IMR-90 (cell line): ENCODE results near the gene LCA5L. TPM values are rescaled to one million over a fixed set of nuclear protein-coding genes. Genes with fewer than 3 reads are reported as not detected.

Experiments
- ATAC-seq: fragments of 200-7000 bp; cut with Tn5 transposase; 2 replicates; pipeline ENCODE4 v1.9.1; 2020; ENCODE audit warnings: low read depth, mild to moderate bottlenecking, moderate library complexity
- BruUV-seq: library from RNA; stranded (reverse); fragments of 400-500 nt; replicated peaks from 2 replicates; lab custom pipeline; 2021; lab: Mats Ljungman, UMichigan
- CTCF ChIA-PET: fragments of 300-600 bp; formaldehyde crosslinking; extraction: SDS; loops from one replicate; lab custom pipeline; 2021; ENCODE audit warnings: antibody characterized with exemption; lab: Yijun Ruan, JAX
- POLR2A ChIA-PET: fragments of 300-600 bp; sonication (Branson Sonifier 250); formaldehyde crosslinking; loops from one replicate; lab custom pipeline; 2022; ENCODE audit warnings: antibody characterized with exemption; ENCODE audit not compliant: unreplicated experiment; lab: Charles Lee
- DNase-seq: peaks from one replicate; pipeline ENCODE4 v3.0.0; 2013
- H2AFZ ChIP-seq: replicated peaks from 2 replicates; pipeline ENCODE3; 2013; ENCODE audit warnings: low read length, mild to moderate bottlenecking; ENCODE audit not compliant: poor library complexity
- H2AK5ac ChIP-seq: 2 replicates; pipeline ENCODE4 v1.6.1; 2013; ENCODE audit warnings: low read depth, low read length, inconsistent platforms
- H2AK9ac ChIP-seq: replicated peaks from 2 replicates; pipeline ENCODE3; 2013; ENCODE audit warnings: mild to moderate bottlenecking, low read depth, low read length, moderate library complexity; ENCODE audit not compliant: poor library complexity
- H2BK120ac ChIP-seq: 2 replicates; pipeline ENCODE4 v1.6.1; 2013; ENCODE audit warnings: low read depth, low read length, inconsistent platforms
- H2BK15ac ChIP-seq: 3 replicates; pipeline ENCODE4 v1.6.1; 2013; ENCODE audit warnings: low read depth, low read length, inconsistent platforms
- H2BK20ac ChIP-seq: 2 replicates; pipeline ENCODE4 v1.6.1; 2013; ENCODE audit warnings: low read depth, mild to moderate bottlenecking, inconsistent platforms, low read length, moderate library complexity
- H2BK5ac ChIP-seq: 2 replicates; pipeline ENCODE4 v1.6.1; 2013; ENCODE audit warnings: mild to moderate bottlenecking, low read depth, low read length, inconsistent platforms; ENCODE audit not compliant: poor library complexity, severe bottlenecking
- H3K14ac ChIP-seq: replicated peaks from 2 replicates; pipeline ENCODE4 v1.6.1; 2013; ENCODE audit warnings: low read depth, low read length, inconsistent platforms
- H3K18ac ChIP-seq: 2 replicates; pipeline ENCODE4 v1.6.1; 2013; ENCODE audit warnings: low read depth, low read length, control low read depth
- H3K23ac ChIP-seq: 2 replicates; pipeline ENCODE4 v1.6.1; 2013; ENCODE audit warnings: low read depth, low read length, inconsistent platforms
- H3K27ac ChIP-seq: 2 replicates; pipeline ENCODE4 v1.5.1; 2013; ENCODE audit warnings: mild to moderate bottlenecking, control low read depth, low read length; ENCODE audit not compliant: insufficient read depth
- H3K27me3 ChIP-seq: 2 replicates; pipeline ENCODE4 v1.6.1; 2013; ENCODE audit warnings: low read length; ENCODE audit not compliant: control insufficient read depth, insufficient read depth
- H3K36me3 ChIP-seq: 2 replicates; pipeline ENCODE4 v1.6.1; 2013; ENCODE audit warnings: low read length, mixed read lengths; ENCODE audit not compliant: control insufficient read depth, insufficient read depth
- H3K4ac ChIP-seq: 2 replicates; pipeline ENCODE4 v1.6.1; 2013; ENCODE audit warnings: low read depth, low read length, inconsistent platforms
- H3K4me1 ChIP-seq: 2 replicates; pipeline ENCODE4 v1.6.1; 2013; ENCODE audit warnings: low read length, mixed read lengths; ENCODE audit not compliant: control insufficient read depth, insufficient read depth
- H3K4me2 ChIP-seq: 2 replicates; pipeline ENCODE4 v1.6.1; 2013; ENCODE audit warnings: low read depth, mild to moderate bottlenecking, control low read depth, low read length, moderate library complexity
- H3K4me3 ChIP-seq: 2 replicates; pipeline ENCODE4 v1.5.1; 2013; ENCODE audit warnings: low read depth, mild to moderate bottlenecking, control low read depth, low read length, moderate library complexity; ENCODE audit not compliant: insufficient read depth
- H3K56ac ChIP-seq: 2 replicates; pipeline ENCODE4 v1.6.1; 2013; ENCODE audit warnings: low read length, inconsistent platforms; ENCODE audit not compliant: insufficient read depth; ENCODE audit errors: extremely low read depth
- H3K79me1 ChIP-seq, 2 experiments: 2 replicates each; pipeline ENCODE4 v1.6.1; 2013; ENCODE audit warnings: low read length in 2 of 2, inconsistent platforms in 1 of 2, low read depth in 1 of 2
- H3K9ac ChIP-seq: 2 replicates; pipeline ENCODE4 v1.6.1; 2013; ENCODE audit warnings: low read depth, low read length, control low read depth
- H3K9me1 ChIP-seq: 2 replicates; pipeline ENCODE4 v1.6.1; 2013; ENCODE audit warnings: low read length, inconsistent platforms; ENCODE audit not compliant: insufficient read depth
- H3K9me3 ChIP-seq: 2 replicates; pipeline ENCODE4 v1.6.1; 2013; ENCODE audit warnings: low read length; ENCODE audit not compliant: control insufficient read depth, insufficient read depth
- H4K20me1 ChIP-seq: 2 replicates; pipeline ENCODE4 v1.6.1; 2013; ENCODE audit warnings: low read length, inconsistent platforms; ENCODE audit not compliant: insufficient read depth
- H4K5ac ChIP-seq: 2 replicates; pipeline ENCODE4 v1.6.1; 2013; ENCODE audit warnings: mild to moderate bottlenecking, low read depth, low read length, control low read depth
- H4K8ac ChIP-seq, 2 experiments: 2 replicates each; pipeline ENCODE4 v1.6.1; 2013; ENCODE audit warnings: low read depth in 2 of 2, low read length in 2 of 2, control low read depth in 1 of 2, inconsistent platforms in 1 of 2
- H4K91ac ChIP-seq: 2 replicates; pipeline ENCODE4 v1.6.1; 2013; ENCODE audit warnings: low read depth, low read length, inconsistent platforms; ENCODE audit not compliant: insufficient read depth
- BHLHE40 ChIP-seq: fragments of 150-350 bp; IDR thresholded peaks from 2 replicates; pipeline ENCODE4 v1.6.1; 2016; ENCODE audit warnings: mild to moderate bottlenecking, low read depth, low read length
- FOS ChIP-seq: fragments of 150-350 bp; IDR thresholded peaks from 2 replicates; pipeline ENCODE4 v1.6.1; 2016; ENCODE audit warnings: low read depth, low read length
- MAFK ChIP-seq: IDR thresholded peaks from 2 replicates; pipeline ENCODE4 v1.6.1; 2012; ENCODE audit warnings: low read depth, low read length, improper control_type of control experiment
- MAZ ChIP-seq: IDR thresholded peaks from 2 replicates; pipeline ENCODE4 v1.6.1; 2012; ENCODE audit warnings: low read depth, mild to moderate bottlenecking, low read length, improper control_type of control experiment, moderate library complexity, borderline replicate concordance
- NFE2L2 ChIP-seq: fragments of 150-350 bp; IDR thresholded peaks from 2 replicates; pipeline ENCODE4 v1.6.1; 2016; ENCODE audit warnings: low read depth, mild to moderate bottlenecking, low read length
- RCOR1 ChIP-seq: IDR thresholded peaks from 2 replicates; pipeline ENCODE4 v1.6.1; 2012; ENCODE audit warnings: mild to moderate bottlenecking, low read length, improper control_type of control experiment; ENCODE audit not compliant: insufficient replicate concordance
- RFX5 ChIP-seq: IDR thresholded peaks from 2 replicates; pipeline ENCODE4 v1.8.0; 2012; ENCODE audit warnings: low read depth, mild to moderate bottlenecking, low read length, moderate library complexity
- SMC3 ChIP-seq: fragments of 150-350 bp; IDR thresholded peaks from 2 replicates; pipeline ENCODE4 v1.6.1; 2016; ENCODE audit warnings: low read depth, mild to moderate bottlenecking, antibody characterized with exemption, low read length, moderate library complexity
- USF2 ChIP-seq: fragments of 150-350 bp; IDR thresholded peaks from 2 replicates; pipeline ENCODE4 v1.6.1; 2017; ENCODE audit warnings: mild to moderate bottlenecking, antibody characterized with exemption, low read length, low read depth
- WGBS, 2 experiments: methylation state at CpG; one replicate each; pipeline versions ENCODE4 v1.1.5 to v1.1.7; 2013; ENCODE audit warnings: missing lambda C conversion rate in 2 of 2; ENCODE audit not compliant: insufficient read length in 1 of 2; ENCODE audit errors: extremely low coverage in 2 of 2; 5-methylcytosine and 5-hydroxymethylcytosine counted together
- dilution Hi-C: fragments of 300-500 bp; cut with HindIII; formaldehyde crosslinking; loops from one replicate; pipeline ENCODE4 v1.14.3; 2018; ENCODE audit warnings: low sequenced_read_pairs; ENCODE audit not compliant: unreplicated experiment
- in situ Hi-C: fragments of 300-500 bp; cut with MboI; formaldehyde crosslinking; loops from 3 replicates; pipeline ENCODE4 v1.14.3; 2019; ENCODE audit warnings: low sequenced_read_pairs, inconsistent platforms, mixed read lengths
- intact Hi-C: fragments of 100-400 bp; cut with micrococcal nuclease; formaldehyde crosslinking; loops from 2 replicates; pipeline ENCODE4 v1.10.0; 2022
- polyA plus RNA-seq, 3 experiments: library from polyadenylated mRNA; depleted of rRNA; stranded (reverse); fragments of >200 nt; gene quantifications; 2 replicates each; pipeline ENCODE4 v1.2.3, GENCODE V29; 2012; ENCODE audit warnings: low replicate concordance in 1 of 3
- total RNA-seq: library from RNA; depleted of rRNA; stranded (reverse); fragments of >200 nt; gene quantifications from 2 replicates; pipeline ENCODE4 v1.2.3, GENCODE V29; 2012

Gene LCA5L
- total and polyA plus RNA-seq, 2 of the 4 experiments (the other 2 are of a cell fraction) = 0.18 to 0.26 TPM

GRCh38 chr21:39386194-39386593, 59.4 kb downstream of the LCA5L start:
- Histone ChIP-seq H2AK5ac (peak overlapping the region; percentile 30; the same call in 1 of the 2 replicates), H4K20me1 (peaks cover 17% of the 10 kb centered on the region), H4K5ac (peak overlapping the region; percentile 95), H3K9ac (peak overlapping the region; percentile 68), H3K56ac (no peak overlapping the region; the same call in 1 of the 2 replicates), H3K36me3 (peaks cover 5% of the 10 kb centered on the region; the same call in 1 of the 2 replicates), H3K4me1 (peaks cover 14% of the 10 kb centered on the region), H3K18ac (peak overlapping the region; percentile 75), H3K27me3 (no peaks in the 10 kb centered on the region), H4K8ac (peak overlapping the region; percentile 81 to 92), H2BK120ac (peak overlapping the region; percentile 42; the same call in 1 of the 2 replicates), H2AK9ac (peak overlapping the region; percentile 44), H3K23ac (peak overlapping the region; percentile 76; the same call in 1 of the 2 replicates), H3K79me1 (peaks cover 17 to 72% of the 10 kb centered on the region in 2 experiments), H3K4ac (peak overlapping the region; percentile 65), H3K27ac (peak overlapping the region; percentile 76), H3K4me2 (peak overlapping the region; percentile 81), H2BK15ac (no peak overlapping the region), H3K9me1 (peaks cover 15% of the 10 kb centered on the region), H4K91ac (peak overlapping the region; percentile 70), H2BK20ac (no peak overlapping the region), H2BK5ac (peak overlapping the region; percentile 81), H2AFZ (peak overlapping the region; percentile 86), H3K14ac (peak overlapping the region; percentile 73), H3K4me3 (peak overlapping the region; percentile 40), H3K9me3 (no peaks in the 10 kb centered on the region)
- ATAC-seq = no peak
- POLR2A ChIA-PET = interaction anchor here (0.6 kb wide), 1 partner anchor 9 kb away, joined by 3 read pairs; no protein-coding TSS in a partner anchor
- BruUV-seq = no TSS peak
- intact Hi-C loops (loop anchor here (5.0 to 10.0 kb wide), 2 partner anchors 204 to 881 kb away; partner anchors contain the start of gene PSMG1), dilution Hi-C loops (no loop called here), in situ Hi-C loops (loop anchor here (5.0 kb wide), 1 partner anchor 69 kb away; no protein-coding TSS in a partner anchor)
- CTCF ChIA-PET = no interaction called here
- WGBS, 2 experiments = 49% methylated on average over 4 of the region's 13 CpGs; no CpG with 5 or more reads in 1 of the 2 experiments
- DNase-seq = no peak
- TF ChIP-seq MAFK (no peak), SMC3 (no peak), FOS (no peak), USF2 (no peak), BHLHE40 (no peak), RCOR1 (no peak), MAZ (no peak), RFX5 (no peak), NFE2L2 (no peak)
